D721Med (cell line): ENCODE results near the gene TNS1.

Experiments used
- DNase-seq: peaks from one replicate; pipeline ENCODE4 v3.0.0; 2011; ENCODE audit warnings: low spot score; ENCODE audit not compliant: insufficient read length
- FAIRE-seq: peaks from 2 replicates; lab custom pipeline; 2011; peaks lifted over from hg19 to GRCh38; lab: Jason Lieb, UNC
- CTCF ChIP-seq: IDR thresholded peaks from 2 replicates; pipeline ENCODE4 v1.5.1; 2012; ENCODE audit warnings: mild to moderate bottlenecking, control low read depth; ENCODE audit not compliant: insufficient read depth; ENCODE audit errors: missing control alignments

The TNS1 gene

GRCh38 chr2:217864963-217865772 lies 137.6 kb downstream of the TNS1 start:
- DNase-seq (no peak), FAIRE-seq (no peak)
- no peak for TF ChIP-seq CTCF

- FAIRE-seq (no peak), DNase-seq (no peak)
- TF ChIP-seq CTCF, result no peak
These were observed 138.9 kb downstream of the TNS1 start for GRCh38 chr2:217863883-217864282.

DNA sequence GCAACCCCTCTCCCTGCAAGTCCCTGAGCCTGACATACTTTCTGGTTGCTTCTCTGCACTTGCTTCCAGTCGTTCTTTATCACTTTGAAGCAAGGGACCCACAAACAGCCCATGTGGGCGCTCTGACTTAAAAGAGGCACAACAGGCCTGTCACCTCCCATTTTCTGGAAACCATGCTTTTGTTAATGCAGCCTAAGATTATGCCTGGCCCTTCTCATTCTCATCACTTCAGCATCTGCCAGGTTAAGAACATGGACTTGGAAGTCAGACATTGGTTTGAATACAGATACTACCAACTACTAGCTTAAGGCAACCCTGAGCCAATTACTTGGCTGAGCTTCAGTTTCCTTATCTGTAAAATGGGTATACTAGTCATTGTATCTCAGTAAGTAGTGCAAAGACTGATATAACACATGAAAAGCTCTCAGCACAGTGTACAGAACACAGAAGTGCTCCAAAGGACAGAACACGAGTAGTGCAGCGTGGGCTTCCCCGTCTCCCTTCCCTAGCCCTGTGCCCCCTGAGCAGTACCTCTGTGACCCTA lies 141.4 kb downstream of the TNS1 start:
- FAIRE-seq (no peak), DNase-seq (no peak)
- TF ChIP-seq CTCF, result no peak

GRCh38 chr2:217859926-217860325 lies 142.9 kb downstream of the TNS1 start:
- DNase-seq (no peak), FAIRE-seq (no peak)
- TF ChIP-seq CTCF, result no peak

DNA sequence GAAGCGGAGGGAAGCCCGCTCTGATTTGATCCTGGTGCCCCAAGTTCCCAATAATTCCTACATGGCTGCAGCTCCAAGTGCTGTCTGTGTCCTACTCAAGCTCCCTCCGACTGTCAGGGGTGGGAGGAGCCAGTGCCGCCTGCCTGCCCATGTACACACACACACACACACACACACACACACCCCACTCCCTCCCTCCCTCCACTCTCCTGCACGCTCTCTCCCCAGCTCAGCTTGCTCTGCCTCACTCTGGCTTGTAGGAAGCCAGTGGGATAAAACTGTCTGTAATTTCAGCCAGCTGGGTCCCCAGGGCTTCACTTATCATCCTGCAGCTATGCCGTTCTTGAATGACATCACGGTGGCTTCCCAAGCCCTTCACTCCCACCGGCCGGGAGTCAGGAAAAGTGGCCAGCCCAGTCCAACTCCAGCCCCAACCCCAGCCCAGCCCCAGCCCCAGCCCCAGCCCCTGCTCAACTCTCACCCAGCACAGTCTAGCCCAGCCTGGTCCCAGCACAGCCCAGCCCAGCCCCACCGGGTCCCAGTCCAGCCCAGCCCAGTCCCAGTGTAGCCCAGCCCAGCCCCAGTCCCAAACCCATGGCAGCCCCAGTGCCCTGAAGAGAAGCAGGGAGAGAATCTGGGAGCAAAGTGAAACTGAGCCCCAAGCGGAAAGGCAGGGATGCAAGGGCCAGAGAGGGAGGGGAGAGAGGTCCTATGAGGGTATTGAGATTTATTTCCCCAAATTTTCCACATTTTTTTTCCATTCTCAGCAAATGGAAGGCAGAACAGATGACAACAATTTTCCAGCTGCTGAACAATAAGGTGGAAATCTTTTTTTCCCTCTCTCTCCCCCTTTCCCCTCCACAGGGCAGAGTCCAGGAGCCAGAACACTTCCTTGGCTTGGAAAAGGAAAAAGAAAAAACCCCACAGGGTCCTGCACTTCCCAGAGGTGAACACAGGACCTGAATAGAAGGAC lies 144.0 kb downstream of the TNS1 start:
- no peak for FAIRE-seq
- no peak for TF ChIP-seq CTCF
- DNase-seq, result no peak

DNA sequence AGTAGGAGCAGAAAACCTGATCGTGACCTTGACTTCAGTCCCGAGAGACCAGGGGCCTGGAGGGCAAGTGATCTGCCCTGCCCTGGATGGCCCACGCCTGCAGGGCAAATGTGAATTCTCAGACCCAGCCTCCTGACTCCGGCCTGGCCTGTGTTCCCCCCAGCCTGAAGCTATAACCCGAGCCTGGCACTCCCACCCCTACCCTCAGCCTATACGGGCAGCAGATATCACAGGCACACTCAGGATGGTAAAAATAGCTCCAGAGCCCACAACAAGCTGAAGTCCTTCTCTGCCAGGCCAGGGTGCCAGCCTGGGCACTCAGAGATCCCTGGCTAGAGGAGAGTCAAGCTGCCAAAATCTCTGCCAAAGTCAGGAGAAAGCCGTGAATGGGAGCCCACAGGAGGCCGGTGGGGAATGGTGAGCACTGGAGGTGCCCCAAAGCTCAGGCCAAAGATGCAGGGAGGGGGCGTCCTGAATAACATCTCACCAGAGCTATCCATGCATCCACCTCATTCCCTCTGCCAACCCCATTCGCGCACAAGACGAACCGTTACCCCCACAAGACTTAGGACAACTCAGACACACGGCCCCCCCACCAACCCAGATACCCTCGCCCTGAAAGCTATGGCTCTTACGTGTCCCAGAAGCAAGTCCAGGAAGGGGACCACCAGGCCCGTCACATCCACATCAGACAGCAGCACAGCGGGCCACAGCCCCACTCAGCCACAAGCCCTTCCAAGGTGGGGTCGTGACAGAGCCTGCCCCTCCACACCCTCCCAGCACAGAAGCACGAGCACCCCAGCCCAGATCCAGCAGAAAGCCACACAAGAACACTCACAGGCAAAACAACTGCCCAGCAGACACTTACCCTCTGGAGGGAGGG lies 144.9 kb downstream of the TNS1 start:
- no peak for DNase-seq
- FAIRE-seq, result no peak
- TF ChIP-seq CTCF, result no peak
